Measurements from ENCODE around the gene SEPTIN5. TPM values are rescaled to one million over a fixed set of nuclear protein-coding genes. Genes with fewer than 3 reads are reported as not detected.
A peak's percentile ranks its signal among the peaks of the same experiment; 100 is the strongest.

Gene SEPTIN5
- total and polyA plus RNA-seq, 8 donors: 4.2 to 53.4 (median 7.9) TPM

GRCh38 chr22:19715188-19715930 is 1.1 kb downstream of the SEPTIN5 start:
- Histone ChIP-seq H3K4me1 (peaks cover 0 to 3% (median 0%) of the 10 kb centered on the region in 3 donors), H3K9me3 (no peaks in the 10 kb centered on the region), H3K36me3 (no peaks in the 10 kb centered on the region), H3K27me3 (no peaks in the 10 kb centered on the region), H3K27ac (no peak overlapping the region), H3K4me3 (peak overlapping the region; percentile 33 to 60 (median 44))
- peak in 1 of 6 donors; percentile 55 for DNase-seq
- no peak for FAIRE-seq
- 81% methylated on average over 4 of the region's 4 CpGs for whole genome bisulfite sequencing, 2 donors
- intact Hi-C loops (cut with DNase I): no loop called here
- no peak for TF ChIP-seq CTCF (IDR thresholded peaks at IDR 0.05)
- no peak for ATAC-seq

- H3K4me1 ChIP-seq: peaks cover 0 to 3% (median 0%) of the 10 kb centered on the region in 3 donors
- TF ChIP-seq CTCF (IDR thresholded peaks at IDR 0.05): no peak
- H3K4me3 ChIP-seq: no peak overlapping the region
- no peak overlapping the region for H3K27ac ChIP-seq
- H3K9me3 ChIP-seq: no peaks in the 10 kb centered on the region
- FAIRE-seq: no peak
- intact Hi-C loops (cut with DNase I): no loop called here
- ATAC-seq: no peak
- DNase-seq: peak in 1 of 6 donors; percentile 63
- no peaks in the 10 kb centered on the region for H3K36me3 ChIP-seq
- H3K27me3 ChIP-seq: no peaks in the 10 kb centered on the region
- WGBS, 2 donors: 80 to 87% methylated on average over 11 of the region's 11 CpGs
Observed at GRCh38 chr22:19716041-19716828, 1.9 kb downstream of the SEPTIN5 start.

- no peak for ATAC-seq
- Histone ChIP-seq H3K4me3 (no peak overlapping the region), H3K9me3 (no peaks in the 10 kb centered on the region), H3K36me3 (no peaks in the 10 kb centered on the region), H3K27me3 (no peaks in the 10 kb centered on the region), H3K4me1 (peaks cover 0 to 3% (median 0%) of the 10 kb centered on the region in 3 donors), H3K27ac (no peak overlapping the region)
- intact Hi-C loops (cut with DNase I): no loop called here
- DNase-seq: peak in 1 of 6 donors; percentile 67
- WGBS, 2 donors: 96 to 100% methylated on average over 1 of the region's 1 CpG
- no peak for FAIRE-seq
- TF ChIP-seq CTCF (IDR thresholded peaks at IDR 0.05): no peak
Observed at GRCh38 chr22:19716829-19717105, 2.5 kb downstream of the SEPTIN5 start.

DNA sequence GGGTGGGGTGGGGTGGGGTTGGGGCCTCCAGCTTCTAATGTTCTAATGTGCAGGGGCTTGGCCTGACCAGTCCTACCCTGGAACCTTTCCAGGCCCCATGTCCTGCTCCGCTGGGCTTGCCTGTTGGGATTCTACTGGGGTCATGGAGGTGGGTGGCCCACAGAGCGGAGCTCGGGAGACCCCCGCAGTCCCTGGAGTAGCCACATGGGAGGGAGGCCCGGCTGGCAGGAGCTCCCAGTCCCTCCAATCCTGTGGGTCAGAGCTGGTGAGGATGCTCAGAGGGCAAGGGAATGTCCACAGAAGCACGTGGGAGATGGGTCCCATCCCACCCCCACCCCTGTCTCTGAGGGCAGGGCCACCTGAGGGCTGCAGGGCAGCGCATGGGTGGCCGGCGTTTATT is 2.9 kb downstream of the SEPTIN5 start:
- Histone ChIP-seq H3K4me3 (no peak overlapping the region), H3K4me1 (peaks cover 0 to 3% (median 0%) of the 10 kb centered on the region in 3 donors), H3K27me3 (no peaks in the 10 kb centered on the region), H3K36me3 (no peaks in the 10 kb centered on the region), H3K27ac (no peak overlapping the region), H3K9me3 (no peaks in the 10 kb centered on the region)
- ATAC-seq (no peak), FAIRE-seq (no peak), DNase-seq (peak in 1 of 6 donors; percentile 77)
- 80 to 84% methylated on average over 9 of the region's 9 CpGs for WGBS, 2 donors
- no peak for TF ChIP-seq CTCF (IDR thresholded peaks at IDR 0.05)
- intact Hi-C loops (cut with DNase I): no loop called here
